Panc1 (cell line): Measurements from ENCODE around the gene MIER2.

Experiments
- CTCF ChIP-seq: fragments of 450-650 bp; IDR thresholded peaks from 2 replicates; pipeline ENCODE4 v1.5.1; 2017; ENCODE audit warnings: mild to moderate bottlenecking
- POLR2AphosphoS5 ChIP-seq: IDR thresholded peaks from 2 replicates; pipeline ENCODE4 v1.6.1; 2012; ENCODE audit warnings: mild to moderate bottlenecking, low read depth, low read length, moderate library complexity

- no peak for TF ChIP-seq CTCF
- TF ChIP-seq POLR2AphosphoS5 = no peak
Measured at GRCh38 chr19:279231-279630, 65.4 kb downstream of the MIER2 start.
